AG04450 (cell line): Measurements from ENCODE around the gene ADAM10. TPM values are rescaled to one million over a fixed set of nuclear protein-coding genes. Genes with fewer than 3 reads are reported as not detected.

Experiments used
- CTCF ChIA-PET: fragments of 300-600, 350-600 bp; formaldehyde crosslinking; extraction: SDS; loops from one replicate; lab custom pipeline; 2022; ENCODE audit warnings: antibody characterized with exemption, inconsistent platforms; lab: Charles Lee
- POLR2A ChIA-PET: fragments of 350-600 bp; formaldehyde crosslinking; extraction: SDS; loops from one replicate; lab custom pipeline; 2021; ENCODE audit warnings: antibody characterized with exemption, inconsistent platforms; lab: Yijun Ruan, JAX
- DNase-seq: peaks from one replicate; pipeline ENCODE4 v3.0.0-alpha.2; 2011; ENCODE audit warnings: low read depth, low spot score
- H3K27ac ChIP-seq: one replicate; pipeline ENCODE4 v1.5.1; 2012; ENCODE audit warnings: low read depth, low read length, control low read depth
- H3K27me3 ChIP-seq: one replicate; pipeline ENCODE4 v1.6.0; 2012; ENCODE audit warnings: low read length; ENCODE audit not compliant: control insufficient read depth, insufficient read depth
- H3K4me3 ChIP-seq: 2 replicates; pipeline ENCODE4 v1.5.1; 2011; ENCODE audit warnings: mild to moderate bottlenecking, low read depth, low read length, control low read depth
- H3K9me3 ChIP-seq: 2 replicates; pipeline ENCODE4 v1.5.1; 2012; ENCODE audit warnings: low read length; ENCODE audit not compliant: control insufficient read depth, insufficient read depth
- CTCF ChIP-seq: IDR thresholded peaks from 2 replicates; pipeline ENCODE4 v1.5.1; 2011; ENCODE audit warnings: low read depth, low read length, control low read depth, inconsistent platforms
- polyA plus RNA-seq: library from polyadenylated mRNA; depleted of rRNA; stranded (reverse); fragments of >200 nt; gene quantifications from 2 replicates; pipeline ENCODE4 v1.2.3, GENCODE V29; 2011

ADAM10 gene
- polyA plus RNA-seq, 1 experiment, result 220 TPM

- Histone ChIP-seq H3K4me3 (no peak overlapping the region), H3K27me3 (no peaks in the 10 kb centered on the region), H3K9me3 (no peaks in the 10 kb centered on the region), H3K27ac (no peak overlapping the region)
- no peak for DNase-seq
- CTCF ChIA-PET, result no interaction called here
- POLR2A ChIA-PET, result interaction anchor here (1.4 kb wide), 1 partner anchor 17 kb away, joined by 3 read pairs; the partner anchor contains the start of gene MINDY2
- TF ChIP-seq CTCF, result no peak
Observed at GRCh38 chr15:58788056-58788710, 38.7 kb upstream of the ADAM10 start.

GRCh38 chr15:58785355-58785754, 35.8 kb upstream of the ADAM10 start:
- no peak overlapping the region for H3K27ac ChIP-seq
- CTCF ChIA-PET, result interaction anchor here (0.6 to 0.9 kb wide), 2 partner anchors 33 to 270 kb away, joined by 3 to 4 read pairs; no protein-coding TSS in a partner anchor
- POLR2A ChIA-PET, result no interaction called here

GRCh38 chr15:58779554-58779953, 30.0 kb upstream of the ADAM10 start:
- no peak for TF ChIP-seq CTCF
- Histone ChIP-seq H3K27ac (no peak overlapping the region), H3K27me3 (no peaks in the 10 kb centered on the region), H3K4me3 (no peak overlapping the region), H3K9me3 (no peaks in the 10 kb centered on the region)
- ChIA-PET POLR2A (no interaction called here), CTCF (no interaction called here)
- no peak for DNase-seq

More at GRCh38 chr15:58785355-58785754, 35.8 kb upstream of the ADAM10 start:
- no peak for TF ChIP-seq CTCF
- Histone ChIP-seq H3K4me3 (no peak overlapping the region), H3K9me3 (no peaks in the 10 kb centered on the region), H3K27me3 (no peaks in the 10 kb centered on the region)
- no peak for DNase-seq

- Histone ChIP-seq H3K27ac (no peak overlapping the region), H3K9me3 (no peaks in the 10 kb centered on the region), H3K27me3 (no peaks in the 10 kb centered on the region), H3K4me3 (no peak overlapping the region)
- TF ChIP-seq CTCF, result no peak
- DNase-seq, result no peak
- POLR2A ChIA-PET, result no interaction called here
- CTCF ChIA-PET, result interaction anchor here (0.9 kb wide), 1 partner anchor 549 kb away, joined by 5 read pairs; no protein-coding TSS in a partner anchor
Observed at GRCh38 chr15:58777107-58777506, 27.6 kb upstream of the ADAM10 start.

- ChIA-PET CTCF (no interaction called here), POLR2A (no interaction called here)
- DNase-seq, result no peak
- no peak for TF ChIP-seq CTCF
- Histone ChIP-seq H3K9me3 (no peaks in the 10 kb centered on the region; the same call in 1 of the 2 replicates), H3K27ac (no peak overlapping the region), H3K27me3 (no peaks in the 10 kb centered on the region), H3K4me3 (no peak overlapping the region)
Observed at GRCh38 chr15:58775402-58775801, 25.9 kb upstream of the ADAM10 start.
